GM23338 (cell line): ENCODE results near the gene NYAP1. TPM values are rescaled to one million over a fixed set of nuclear protein-coding genes. Genes with fewer than 3 reads are reported as not detected.
"Not testable (repeated sequence)": the region's sequence is repeated elsewhere in the genome, so short reads cannot be mapped to it uniquely, and the experiment has no call there.

Experiments used
- ATAC-seq: fragments of 200-7000 bp; cut with Tn5 transposase; 3 replicates; pipeline ENCODE4 v1.9.1; 2020
- DNase-seq: peaks from one replicate; pipeline ENCODE4 v3.0.0-alpha.2; 2015; ENCODE audit warnings: low spot score
- H2AFZ ChIP-seq: fragments of 200-600 bp; sonication (generic); 2 replicates; pipeline ENCODE4 v1.8.0; 2016; ENCODE audit warnings: antibody characterized with exemption, mild to moderate bottlenecking, moderate library complexity
- H3F3A ChIP-seq: fragments of 200-600 bp; sonication (generic); replicated peaks from 2 replicates; pipeline ENCODE4 v1.8.0; 2017; ENCODE audit warnings: antibody characterized with exemption, mixed run types, low read depth
- H3K27ac ChIP-seq: fragments of 200-600 bp; sonication (generic); 2 replicates; pipeline ENCODE4 v1.6.1; 2016; ENCODE audit warnings: low read depth
- H3K27me3 ChIP-seq: fragments of 200-600 bp; sonication (generic); 2 replicates; pipeline ENCODE4 v1.8.0; 2016; ENCODE audit warnings: mild to moderate bottlenecking, mixed run types, moderate library complexity; ENCODE audit not compliant: insufficient read depth
- H3K36me3 ChIP-seq: fragments of 200-600 bp; sonication (generic); 2 replicates; pipeline ENCODE4 v1.8.0; 2016; ENCODE audit warnings: mild to moderate bottlenecking; ENCODE audit not compliant: insufficient read depth
- H3K4me1 ChIP-seq: fragments of 200-600 bp; sonication (generic); 2 replicates; pipeline ENCODE4 v1.8.0; 2016; ENCODE audit warnings: mild to moderate bottlenecking, moderate library complexity; ENCODE audit not compliant: insufficient read depth
- H3K4me2 ChIP-seq: fragments of 200-600 bp; sonication (generic); 2 replicates; pipeline ENCODE4 v1.7.1; 2017; ENCODE audit warnings: mixed run types
- H3K4me3 ChIP-seq: fragments of 200-600 bp; sonication (generic); 2 replicates; pipeline ENCODE4 v1.6.1; 2016; ENCODE audit warnings: mixed run types
- H3K79me2 ChIP-seq: fragments of 200-600 bp; sonication (generic); replicated peaks from 2 replicates; pipeline ENCODE4 v1.8.0; 2017; ENCODE audit warnings: mild to moderate bottlenecking; ENCODE audit not compliant: insufficient read depth
- H3K9me2 ChIP-seq: fragments of 200-600 bp; sonication (generic); 2 replicates; pipeline ENCODE4 v1.8.0; 2017; ENCODE audit not compliant: insufficient read depth
- H4K20me1 ChIP-seq: fragments of 200-600 bp; sonication (generic); replicated peaks from 2 replicates; pipeline ENCODE4 v1.8.0; 2017; ENCODE audit warnings: mild to moderate bottlenecking; ENCODE audit not compliant: insufficient read depth
- H3K27ac Mint-ChIP-seq: 2 replicates; pipeline ENCODE4 v1.8.0; 2020; ENCODE audit warnings: inconsistent platforms, mild to moderate bottlenecking, moderate library complexity, mixed read lengths
- H3K27me3 Mint-ChIP-seq: 3 replicates; pipeline ENCODE4 v1.8.0; 2022; ENCODE audit warnings: low read depth, mild to moderate bottlenecking, moderate library complexity, mixed read lengths, inconsistent platforms; ENCODE audit not compliant: insufficient read depth, poor library complexity
- H3K36me3 Mint-ChIP-seq: 3 replicates; pipeline ENCODE4 v1.8.0; 2021; ENCODE audit warnings: low read depth, mild to moderate bottlenecking, inconsistent platforms, moderate library complexity, mixed read lengths
- H3K4me1 Mint-ChIP-seq: 3 replicates; pipeline ENCODE4 v1.8.0; 2020; ENCODE audit warnings: mild to moderate bottlenecking, inconsistent platforms, mixed read lengths
- H3K4me3 Mint-ChIP-seq: 3 replicates; pipeline ENCODE4 v1.8.0; 2021; ENCODE audit warnings: moderate library complexity, mild to moderate bottlenecking, inconsistent platforms, mixed read lengths
- H3K9me3 Mint-ChIP-seq: 3 replicates; pipeline ENCODE4 v1.8.0; 2020; ENCODE audit warnings: moderate library complexity, mild to moderate bottlenecking, inconsistent platforms, mixed read lengths
- ETS1 ChIP-seq: IDR thresholded peaks from 2 replicates; pipeline ENCODE4 v1.6.1; 2016; ENCODE audit warnings: antibody characterized with exemption
- NANOG ChIP-seq: IDR thresholded peaks from 2 replicates; pipeline ENCODE4 v1.6.1; 2016; ENCODE audit warnings: antibody characterized with exemption, borderline replicate concordance
- polyA plus RNA-seq: library from polyadenylated mRNA; unstranded; fragments of >200 nt; fragmentation: Nextera tagmentation; extraction: Ambion mirVana; gene quantifications from 2 replicates; pipeline ENCODE4 v1.2.1, GENCODE V29; 2016
- total RNA-seq: library from RNA; depleted of rRNA; stranded (reverse); fragments of >200 nt; shearing (Covaris generic); gene quantifications from 2 replicates; pipeline ENCODE4 v1.2.3, GENCODE V29; 2014

NYAP1 gene
- total and polyA plus RNA-seq, 2 experiments from 2014 or later: 0.19 to 4.9 TPM

- Histone ChIP-seq H3F3A (peaks cover 24% of the 10 kb centered on the region), H4K20me1 (0 out of 2 replicates have a peak, but pooled peaks cover 3% of the 10 kb centered on the region), H3K27me3 (no peaks in the 10 kb centered on the region), H3K79me2 (peaks cover 15% of the 10 kb centered on the region), H3K9me2 (no peaks in the 10 kb centered on the region), H3K4me3 (no peak overlapping the region), H3K4me2 (no peak overlapping the region), H3K4me1 (peaks cover 8% of the 10 kb centered on the region; the same call in 1 of the 2 replicates), H2AFZ (no peak overlapping the region), H3K36me3 (peaks cover 9% of the 10 kb centered on the region; the same call in 1 of the 2 replicates), H3K27ac (no peak overlapping the region)
- Mint-ChIP-seq H3K27ac (no peak overlapping the region), H3K36me3 (peaks cover 23% of the 10 kb centered on the region), H3K9me3 (no peaks in the 10 kb centered on the region; the same call in 2 of the 3 replicates), H3K4me3 (no peak overlapping the region; the same call in 2 of the 3 replicates), H3K4me1 (peaks cover 20% of the 10 kb centered on the region), H3K27me3 (peaks cover 23% of the 10 kb centered on the region)
- TF ChIP-seq ETS1: no peak
- TF ChIP-seq NANOG: no peak
- ATAC-seq (no peak), DNase-seq (no peak)
Measured at GRCh38 chr7:100438172-100438571, 45.6 kb upstream of the NYAP1 start.

- not testable (repeated sequence) for H2AFZ ChIP-seq, H4K20me1 ChIP-seq, H3K4me2 ChIP-seq, ATAC-seq, DNase-seq, H3K9me2 ChIP-seq, H3K4me3 ChIP-seq, H3K27ac ChIP-seq, H3K4me1 ChIP-seq, H3K27me3 ChIP-seq, H3K27ac Mint-ChIP-seq, H3K36me3 ChIP-seq, H3K4me3 Mint-ChIP-seq, H3K9me3 Mint-ChIP-seq
- peaks cover 15% of the 10 kb centered on the region for H3K4me1 Mint-ChIP-seq
- peaks cover 12% of the 10 kb centered on the region for H3K79me2 ChIP-seq
- peaks cover 20% of the 10 kb centered on the region for H3F3A ChIP-seq
- peaks cover 22% of the 10 kb centered on the region for H3K27me3 Mint-ChIP-seq
- H3K36me3 Mint-ChIP-seq: peaks cover 17% of the 10 kb centered on the region
Measured at GRCh38 chr7:100438731-100439130, 45.0 kb upstream of the NYAP1 start.

GRCh38 chr7:100439244-100439643, 44.5 kb upstream of the NYAP1 start:
- not testable (repeated sequence) for H3K4me3 ChIP-seq, H3K9me2 ChIP-seq, H3K4me3 Mint-ChIP-seq, H4K20me1 ChIP-seq, H3K27ac ChIP-seq, H3K9me3 Mint-ChIP-seq, H2AFZ ChIP-seq, H3K27me3 ChIP-seq, DNase-seq, ATAC-seq, H3K4me1 ChIP-seq, H3K4me2 ChIP-seq, H3K27ac Mint-ChIP-seq, H3K36me3 ChIP-seq
- H3K4me1 Mint-ChIP-seq: peaks cover 12% of the 10 kb centered on the region
- peaks cover 12% of the 10 kb centered on the region for H3K36me3 Mint-ChIP-seq
- H3K27me3 Mint-ChIP-seq: peaks cover 21% of the 10 kb centered on the region
- Histone ChIP-seq H3F3A (peaks cover 15% of the 10 kb centered on the region), H3K79me2 (peaks cover 12% of the 10 kb centered on the region)
